Erythroblast (primary cell): ENCODE data around the gene PEX10.
"Not testable (repeated sequence)": the region's sequence is repeated elsewhere in the genome, so short reads cannot be mapped to it uniquely, and the experiment has no call there.

Experiments used
- DNase-seq, 2 experiments: peaks; one replicate each; lab custom pipeline; 2025; lab: John Stamatoyannopoulos, UW
- GATA1 ChIP-seq: IDR thresholded peaks from 2 replicates; pipeline ENCODE4 v1.6.1; 2011; ENCODE audit warnings: low read depth, mild to moderate bottlenecking, control low read depth, low read length, moderate library complexity
- POLR2A ChIP-seq: IDR thresholded peaks from 2 replicates; pipeline ENCODE4 v1.6.1; 2011; ENCODE audit warnings: mild to moderate bottlenecking, low read length

The PEX10 gene

GRCh38 chr1:2447276-2448097, 35.1 kb upstream of the PEX10 start:
- TF ChIP-seq GATA1 = no peak
- no peak for TF ChIP-seq POLR2A
- no peak for DNase-seq

GRCh38 chr1:2446861-2447260, 34.5 kb upstream of the PEX10 start:
- no peak for DNase-seq
- TF ChIP-seq GATA1 = no peak
- TF ChIP-seq POLR2A = no peak

- no peak for DNase-seq
- TF ChIP-seq GATA1 (no peak), POLR2A (no peak)
Measured at GRCh38 chr1:2446394-2446793, 34.0 kb upstream of the PEX10 start.

GRCh38 chr1:2445823-2446215, 33.5 kb upstream of the PEX10 start:
- TF ChIP-seq POLR2A = no peak
- TF ChIP-seq GATA1 = no peak
- no peak for DNase-seq

- TF ChIP-seq GATA1 = no peak
- no peak for TF ChIP-seq POLR2A
Measured at GRCh38 chr1:2445162-2445822, 32.9 kb upstream of the PEX10 start.

GRCh38 chr1:2444138-2444591, 31.8 kb upstream of the PEX10 start:
- TF ChIP-seq POLR2A (no peak), GATA1 (no peak)
- DNase-seq = no peak

More at GRCh38 chr1:2445162-2445822, 32.9 kb upstream of the PEX10 start:
- no peak for DNase-seq

GRCh38 chr1:2443277-2444137, 31.1 kb upstream of the PEX10 start:
- peak in 1 of 2 experiments; percentile 22 for DNase-seq
- no peak for TF ChIP-seq POLR2A
- no peak for TF ChIP-seq GATA1

- no peak for TF ChIP-seq GATA1
- TF ChIP-seq POLR2A = no peak
- DNase-seq = no peak
Measured at GRCh38 chr1:2442661-2443060, 30.3 kb upstream of the PEX10 start.

- TF ChIP-seq GATA1 (no peak), POLR2A (no peak)
- DNase-seq = no peak
Measured at GRCh38 chr1:2441746-2442145, 29.4 kb upstream of the PEX10 start.

GRCh38 chr1:2440346-2440745, 28.0 kb upstream of the PEX10 start:
- DNase-seq = not testable (repeated sequence)

- no peak for TF ChIP-seq GATA1
- no peak for TF ChIP-seq POLR2A
- no peak for DNase-seq
Measured at GRCh38 chr1:2439369-2439768, 27.0 kb upstream of the PEX10 start.

- no peak for DNase-seq
- TF ChIP-seq GATA1 = no peak
- TF ChIP-seq POLR2A = no peak
Measured at GRCh38 chr1:2438641-2439040, 26.3 kb upstream of the PEX10 start.

- DNase-seq = no peak
- TF ChIP-seq POLR2A (no peak), GATA1 (no peak)
Measured at GRCh38 chr1:2438038-2438437, 25.7 kb upstream of the PEX10 start.

GRCh38 chr1:2437617-2438016, 25.3 kb upstream of the PEX10 start:
- DNase-seq = no peak
- no peak for TF ChIP-seq POLR2A
- TF ChIP-seq GATA1 = no peak
